Mammary epithelial cell (primary cell): ENCODE data around the gene PPP1R3F.
"Not testable (repeated sequence)": the region's sequence is repeated elsewhere in the genome, so short reads cannot be mapped to it uniquely, and the experiment has no call there.

ENCODE experiments used
- EZH2 ChIP-seq: IDR thresholded peaks from 2 replicates; pipeline ENCODE4 v1.6.1; 2012; ENCODE audit warnings: low read length, inconsistent platforms, borderline replicate concordance
- TF ChIP-seq, protein P1 (sequence below), 2 donors: IDR thresholded peaks in 1 of 2; conservative IDR thresholded peaks in 1 of 2; 2 replicates each; pipeline ENCODE4 v1.5.1; 2011 to 2012; ENCODE audit warnings: inconsistent platforms in 2 of 2, low read length in 2 of 2, mild to moderate bottlenecking in 2 of 2, control low read depth in 1 of 2, low read depth in 1 of 2; ENCODE audit not compliant: insufficient read depth in 1 of 2; ENCODE audit errors: extremely low read depth in 1 of 2

DNA sequence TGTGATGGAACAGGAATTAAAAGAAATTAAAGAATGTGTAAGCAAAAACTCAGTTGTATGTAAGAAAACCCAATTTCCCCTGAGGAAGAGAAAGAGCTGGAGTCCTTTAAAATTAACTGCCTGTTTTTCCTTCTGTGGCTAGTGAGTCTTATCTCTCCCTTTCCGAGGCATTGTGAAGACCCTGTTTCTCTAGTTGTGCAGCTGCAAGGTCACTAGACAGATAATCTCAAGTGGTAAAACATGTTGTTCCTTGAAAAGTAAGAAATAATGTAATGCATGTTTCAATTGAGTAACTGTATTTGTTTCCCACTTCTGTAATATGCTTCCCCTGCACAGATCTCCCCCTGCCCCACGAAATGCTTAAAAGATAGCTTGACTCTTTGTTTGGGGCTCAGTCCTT lies 38.2 kb downstream of the PPP1R3F start:
- TF ChIP-seq, protein P1, sequence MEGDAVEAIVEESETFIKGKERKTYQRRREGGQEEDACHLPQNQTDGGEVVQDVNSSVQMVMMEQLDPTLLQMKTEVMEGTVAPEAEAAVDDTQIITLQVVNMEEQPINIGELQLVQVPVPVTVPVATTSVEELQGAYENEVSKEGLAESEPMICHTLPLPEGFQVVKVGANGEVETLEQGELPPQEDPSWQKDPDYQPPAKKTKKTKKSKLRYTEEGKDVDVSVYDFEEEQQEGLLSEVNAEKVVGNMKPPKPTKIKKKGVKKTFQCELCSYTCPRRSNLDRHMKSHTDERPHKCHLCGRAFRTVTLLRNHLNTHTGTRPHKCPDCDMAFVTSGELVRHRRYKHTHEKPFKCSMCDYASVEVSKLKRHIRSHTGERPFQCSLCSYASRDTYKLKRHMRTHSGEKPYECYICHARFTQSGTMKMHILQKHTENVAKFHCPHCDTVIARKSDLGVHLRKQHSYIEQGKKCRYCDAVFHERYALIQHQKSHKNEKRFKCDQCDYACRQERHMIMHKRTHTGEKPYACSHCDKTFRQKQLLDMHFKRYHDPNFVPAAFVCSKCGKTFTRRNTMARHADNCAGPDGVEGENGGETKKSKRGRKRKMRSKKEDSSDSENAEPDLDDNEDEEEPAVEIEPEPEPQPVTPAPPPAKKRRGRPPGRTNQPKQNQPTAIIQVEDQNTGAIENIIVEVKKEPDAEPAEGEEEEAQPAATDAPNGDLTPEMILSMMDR (conservative IDR thresholded peaks at IDR 0.05 in 1 of 2, IDR thresholded peaks at IDR 0.05 in 1 of 2; ENCODE audit: extremely low read depth in 1 of 2, insufficient read depth in 1 of 2, low read depth in 1 of 2, low read length in 2 of 2): not testable (repeated sequence)
- not testable (repeated sequence) for TF ChIP-seq EZH2
